ENCODE results near the gene LDLRAD4.

- TF ChIP-seq SPI1 (IDR thresholded peaks at IDR 0.05; ENCODE audit: low read depth, low read length) (no peak), POLR2A (IDR thresholded peaks at IDR 0.05; ENCODE audit: low read depth, low read length) (no peak), POLR2AphosphoS5 (IDR thresholded peaks at IDR 0.05; ENCODE audit: low read depth, low read length) (no peak)
Observed at GRCh38 chr18:13548106-13548819, 329.7 kb downstream of the LDLRAD4 start.

Measured in GM12891 (cell line).